Fibroblast of mammary gland (primary cell): ENCODE data around the gene FXYD6.

ENCODE experiments used
- DNase-seq: peaks from one replicate; pipeline ENCODE4 v3.0.0-alpha.2; 2010; ENCODE audit warnings: low read depth
- H3K4me3 ChIP-seq: 2 replicates; pipeline ENCODE4 v1.5.1; 2011; ENCODE audit warnings: low read depth, mild to moderate bottlenecking, low read length, moderate library complexity; ENCODE audit not compliant: control insufficient read depth
- CTCF ChIP-seq: conservative IDR thresholded peaks from 2 replicates; pipeline ENCODE4 v1.5.1; 2011; ENCODE audit warnings: low read depth, low read length, inconsistent platforms; ENCODE audit not compliant: control insufficient read depth, insufficient read depth

FXYD6 gene

GRCh38 chr11:117871784-117872183, 4.7 kb downstream of the FXYD6 start:
- TF ChIP-seq CTCF = no peak
- H3K4me3 ChIP-seq = no peak overlapping the region
- DNase-seq = no peak

GRCh38 chr11:117871160-117871559, 5.3 kb downstream of the FXYD6 start:
- H3K4me3 ChIP-seq = no peak overlapping the region
- TF ChIP-seq CTCF = no peak
- no peak for DNase-seq

- no peak for DNase-seq
- H3K4me3 ChIP-seq = no peak overlapping the region
These were observed 6.1 kb downstream of the FXYD6 start for GRCh38 chr11:117870103-117870952.

GRCh38 chr11:117869604-117870003, 6.9 kb downstream of the FXYD6 start:
- H3K4me3 ChIP-seq = no peak overlapping the region
- no peak for TF ChIP-seq CTCF
- DNase-seq = no peak

More at GRCh38 chr11:117870103-117870952, 6.1 kb downstream of the FXYD6 start:
- no peak for TF ChIP-seq CTCF

GRCh38 chr11:117868815-117869561, 7.5 kb downstream of the FXYD6 start:
- TF ChIP-seq CTCF = no peak
- no peak for DNase-seq
- H3K4me3 ChIP-seq = no peak overlapping the region

- DNase-seq = no peak
- TF ChIP-seq CTCF = no peak
- H3K4me3 ChIP-seq = no peak overlapping the region
These were observed 8.4 kb downstream of the FXYD6 start for GRCh38 chr11:117868088-117868487.
